ENCODE data around the gene CD34. TPM values are rescaled to one million over a fixed set of nuclear protein-coding genes. Genes with fewer than 3 reads are reported as not detected.

Gene CD34
- total RNA-seq, 1 donor from 2014 or later = not detected

Other genes with a start within 250 kb of the CD34 start
- gene CD46, start 159.1 kb downstream of the CD34 start, total RNA-seq = 96.3 and 107 TPM in 2 replicates

Data from activated CD4-positive, alpha-beta T cell treated with anti-CD3 and anti-CD28 coated beads, Interleukin-2, amount 10 ng/mL, durations not matched to agents 24 days and 14 days (primary cell).